Iris pigment epithelial cell (primary cell): ENCODE results near the gene SLN.

Source experiments
- DNase-seq: peaks from one replicate; pipeline ENCODE4 v3.0.0-alpha.2; 2011; ENCODE audit warnings: low read depth

SLN gene

DNA sequence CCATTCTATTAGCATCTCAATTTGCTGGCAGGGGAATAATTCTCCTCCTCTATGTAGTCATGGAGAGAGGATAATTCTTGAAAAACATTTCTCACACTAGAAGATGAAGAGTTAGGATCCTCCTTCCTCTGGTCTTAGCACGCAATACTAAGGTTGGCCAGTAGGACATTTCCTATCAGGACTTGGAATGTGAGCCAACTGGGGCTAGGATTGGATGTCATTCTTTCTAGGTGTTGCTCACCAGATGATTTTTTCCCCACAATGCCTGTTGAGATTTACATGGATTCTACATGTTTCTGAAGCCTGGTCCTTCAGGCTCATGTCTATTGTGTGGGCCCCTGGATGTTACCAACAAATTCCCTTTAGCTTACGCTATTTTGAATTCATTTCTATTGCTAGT is 28.0 kb downstream of the SLN start:
- DNase-seq: no peak

- DNase-seq: no peak
These were observed 28.8 kb downstream of the SLN start for GRCh38 chr11:107683061-107683460.

- no peak for DNase-seq
These were observed 29.3 kb downstream of the SLN start for GRCh38 chr11:107682572-107682971.

- DNase-seq: no peak
These were observed 29.7 kb downstream of the SLN start for GRCh38 chr11:107682171-107682570.

GRCh38 chr11:107679255-107680024 is 32.4 kb downstream of the SLN start:
- no peak for DNase-seq

GRCh38 chr11:107678632-107678971 is 33.3 kb downstream of the SLN start:
- DNase-seq: no peak

DNA sequence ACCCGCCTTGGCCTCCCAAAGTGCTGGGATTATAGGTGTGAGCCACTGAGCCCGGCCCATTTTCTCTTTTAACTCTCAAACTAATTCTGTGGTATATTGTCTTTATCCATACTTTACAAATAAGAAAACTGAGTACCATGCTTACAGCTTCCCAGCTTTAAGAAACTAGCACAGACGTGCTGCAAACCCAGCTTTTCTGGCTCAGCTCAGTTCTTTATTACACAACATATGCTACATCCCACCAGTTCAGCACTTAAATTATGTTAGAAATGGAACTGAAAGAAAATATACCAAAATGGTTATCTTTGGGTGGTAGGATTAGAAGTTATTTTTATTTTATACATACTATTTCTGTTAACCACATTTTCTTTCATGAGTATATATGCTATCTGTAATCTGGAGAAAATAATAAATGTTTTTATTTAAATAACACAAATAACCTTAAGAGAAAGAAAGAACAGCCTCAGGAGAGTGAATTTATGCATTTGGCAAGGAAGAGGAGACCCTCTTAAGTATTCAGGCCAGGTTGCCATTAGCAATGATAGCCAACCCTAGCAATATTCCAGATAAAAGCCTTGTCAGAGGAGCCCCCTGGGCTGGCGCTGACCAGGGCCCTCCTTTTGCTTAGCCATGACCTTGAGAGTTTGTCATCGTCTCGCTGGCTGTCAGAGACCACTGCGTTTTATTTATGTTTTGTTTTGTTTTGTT is 33.8 kb downstream of the SLN start:
- no peak for DNase-seq

DNA sequence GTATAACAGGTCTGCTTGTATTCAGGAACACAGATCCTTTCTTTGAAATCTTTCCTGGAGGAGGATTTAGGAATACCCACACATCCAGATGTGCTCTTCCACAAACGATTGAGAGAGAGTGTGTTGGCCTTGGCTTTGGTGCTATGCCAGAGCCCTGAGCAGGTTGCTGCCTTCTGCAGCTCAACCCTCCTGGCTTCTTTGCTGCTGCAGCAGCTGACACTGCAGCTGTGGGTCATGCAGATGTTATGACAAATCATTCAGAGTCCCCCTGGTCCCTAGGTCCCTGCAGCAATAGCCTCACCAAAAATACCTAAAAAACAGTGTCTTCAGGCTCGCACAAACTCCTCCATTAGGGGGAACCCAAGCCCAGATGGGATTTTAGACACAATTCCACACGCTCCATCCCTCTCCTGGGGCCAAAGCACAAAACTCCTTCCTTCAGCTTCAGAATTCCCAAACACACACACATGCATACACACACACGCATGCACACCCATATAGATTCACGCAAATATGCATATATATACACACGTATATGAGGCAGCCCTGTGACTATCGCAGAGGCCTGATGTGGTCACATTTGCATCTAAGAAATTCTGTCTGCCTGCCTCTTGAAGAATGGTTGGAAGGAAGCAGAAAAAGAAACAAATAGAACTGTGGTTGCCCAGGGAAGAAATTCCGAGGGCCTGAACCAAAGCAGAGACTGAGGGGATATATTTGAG is 35.4 kb downstream of the SLN start:
- no peak for DNase-seq

- DNase-seq: no peak
These were observed 36.0 kb downstream of the SLN start for GRCh38 chr11:107675902-107676301.

GRCh38 chr11:107669893-107670601 is 41.8 kb downstream of the SLN start:
- no peak for DNase-seq

GRCh38 chr11:107669191-107669740 is 42.6 kb downstream of the SLN start:
- no peak for DNase-seq

- DNase-seq: no peak
These were observed 44.8 kb downstream of the SLN start for GRCh38 chr11:107666911-107667613.

GRCh38 chr11:107665018-107665417 is 46.8 kb downstream of the SLN start:
- no peak for DNase-seq

- no peak for DNase-seq
These were observed 50.2 kb downstream of the SLN start for GRCh38 chr11:107661656-107662055.

GRCh38 chr11:107660066-107660465 is 51.8 kb downstream of the SLN start:
- no peak for DNase-seq

GRCh38 chr11:107659310-107659709 is 52.5 kb downstream of the SLN start:
- DNase-seq: no peak
